GM18909 (cell line): ENCODE results near the gene RASA4B.
"Not testable (repeated sequence)": the region's sequence is repeated elsewhere in the genome, so short reads cannot be mapped to it uniquely, and the experiment has no call there.

Source experiments
- ATAC-seq: cut with Tn5 transposase; IDR thresholded peaks from one replicate; pipeline ENCODE4 v1.9.1; 2021; ENCODE audit warnings: mild to moderate bottlenecking; ENCODE audit not compliant: unreplicated experiment, poor library complexity

Gene RASA4B

GRCh38 chr7:102456327-102456726 is 61.2 kb downstream of the RASA4B start:
- ATAC-seq: no peak

GRCh38 chr7:102455596-102455995 is 62.0 kb downstream of the RASA4B start:
- ATAC-seq: no peak

- not testable (repeated sequence) for ATAC-seq
Measured at GRCh38 chr7:102454932-102455331, 62.6 kb downstream of the RASA4B start.

GRCh38 chr7:102454468-102454867 is 63.1 kb downstream of the RASA4B start:
- ATAC-seq: no peak

GRCh38 chr7:102453319-102453718 is 64.3 kb downstream of the RASA4B start:
- ATAC-seq: no peak

- no peak for ATAC-seq
Measured at GRCh38 chr7:102452451-102452850, 65.1 kb downstream of the RASA4B start.

GRCh38 chr7:102451371-102452054 is 66.1 kb downstream of the RASA4B start:
- ATAC-seq: no peak

GRCh38 chr7:102450242-102450641 is 67.3 kb downstream of the RASA4B start:
- peak; percentile 44 for ATAC-seq

- no peak for ATAC-seq
Measured at GRCh38 chr7:102449136-102449535, 68.4 kb downstream of the RASA4B start.

- no peak for ATAC-seq
Measured at GRCh38 chr7:102447311-102447710, 70.3 kb downstream of the RASA4B start.

GRCh38 chr7:102446387-102447156 is 71.0 kb downstream of the RASA4B start:
- ATAC-seq: no peak

- ATAC-seq: no peak
Measured at GRCh38 chr7:102445674-102446071, 71.9 kb downstream of the RASA4B start.

- peak; percentile 42 for ATAC-seq
Measured at GRCh38 chr7:102444961-102445673, 72.5 kb downstream of the RASA4B start.

- ATAC-seq: no peak
Measured at GRCh38 chr7:102439963-102440795, 77.4 kb downstream of the RASA4B start.

- no peak for ATAC-seq
Measured at GRCh38 chr7:102436118-102436517, 81.5 kb downstream of the RASA4B start.

GRCh38 chr7:102434039-102434486 is 83.5 kb downstream of the RASA4B start:
- ATAC-seq: peak; percentile 15

- ATAC-seq: peak; percentile 69
Measured at GRCh38 chr7:102433219-102434038, 84.1 kb downstream of the RASA4B start, which contains the start of gene ORAI2. Gene ORAI2, plus strand, starts transcription at chr7:102433575. Its CDS starts 5,382 bp downstream, at chr7:102438957.
